Activated CD8-positive, alpha-beta memory T cell treated with anti-CD3 and anti-CD28 coated beads for 1 hour (primary cell): Measurements from ENCODE around the gene RANBP3.
"Not testable (repeated sequence)": the region's sequence is repeated elsewhere in the genome, so short reads cannot be mapped to it uniquely, and the experiment has no call there.

ENCODE experiments used
- DNase-seq, 2 donors: peaks; one replicate each; pipeline ENCODE4 v3.0.0-alpha.2; 2020; ENCODE audit warnings: low read depth in 1 of 2; ENCODE audit errors: extremely low read depth in 1 of 2

Gene RANBP3

DNA sequence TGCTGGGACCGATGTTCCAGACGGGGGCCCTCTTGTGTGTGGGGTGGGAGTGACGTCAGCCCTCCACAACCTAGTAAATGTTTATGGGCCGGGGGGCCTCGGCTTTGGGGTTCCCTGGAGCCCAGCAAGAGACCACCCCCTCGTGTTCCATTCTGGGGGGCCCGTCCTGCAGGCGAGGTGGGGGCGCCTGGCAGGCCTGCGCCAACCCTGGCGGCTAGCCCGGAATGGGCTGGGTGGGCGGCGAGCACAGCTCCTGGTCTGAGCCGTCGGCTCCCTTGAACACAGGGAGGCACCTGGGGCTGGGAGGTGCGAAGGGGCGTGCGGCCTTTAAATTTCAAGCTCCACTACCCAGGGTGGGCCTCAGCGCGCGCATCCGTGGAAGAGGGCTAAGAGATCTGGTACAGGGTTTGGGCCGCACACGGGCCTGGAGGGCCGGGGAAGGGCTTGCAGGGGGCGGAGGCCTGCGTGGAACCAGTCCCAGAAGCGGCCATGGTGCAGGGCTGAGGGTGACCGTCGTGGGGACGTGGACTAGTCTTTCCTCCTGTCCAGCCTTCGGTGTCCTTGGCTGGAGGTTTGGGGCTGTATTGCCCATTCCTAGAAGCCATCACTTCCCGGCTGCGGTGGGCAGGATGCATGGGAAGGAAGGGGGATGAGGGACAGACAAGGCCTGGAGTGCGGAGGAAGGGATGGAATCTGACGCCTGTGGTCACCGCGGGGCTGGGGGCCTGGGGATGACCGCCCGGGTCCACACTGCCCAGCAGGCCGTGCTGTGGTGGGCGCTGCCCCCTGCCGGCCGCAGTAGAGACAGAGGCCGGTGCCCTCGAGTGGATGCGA lies 85.8 kb downstream of the RANBP3 start:
- DNase-seq, result no peak

DNA sequence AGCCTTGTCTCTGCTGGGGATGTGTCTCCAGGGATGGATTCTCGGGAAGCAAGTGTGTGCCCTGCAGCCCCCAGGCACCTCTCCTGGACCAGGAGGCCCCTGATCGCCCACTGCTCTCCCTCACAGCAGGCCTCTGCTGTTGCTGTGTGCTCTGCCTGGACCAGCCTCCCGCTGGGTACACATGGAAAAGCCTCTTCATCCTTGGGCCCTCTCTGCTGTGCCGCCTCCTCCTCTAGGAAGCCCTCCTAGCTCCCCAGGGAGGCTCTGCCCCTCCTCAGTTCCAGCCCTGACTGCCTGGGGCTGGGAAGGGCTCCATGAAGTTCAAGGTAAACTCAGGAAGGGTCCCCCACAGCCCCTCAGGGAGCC lies 86.4 kb downstream of the RANBP3 start:
- DNase-seq, result no peak

DNA sequence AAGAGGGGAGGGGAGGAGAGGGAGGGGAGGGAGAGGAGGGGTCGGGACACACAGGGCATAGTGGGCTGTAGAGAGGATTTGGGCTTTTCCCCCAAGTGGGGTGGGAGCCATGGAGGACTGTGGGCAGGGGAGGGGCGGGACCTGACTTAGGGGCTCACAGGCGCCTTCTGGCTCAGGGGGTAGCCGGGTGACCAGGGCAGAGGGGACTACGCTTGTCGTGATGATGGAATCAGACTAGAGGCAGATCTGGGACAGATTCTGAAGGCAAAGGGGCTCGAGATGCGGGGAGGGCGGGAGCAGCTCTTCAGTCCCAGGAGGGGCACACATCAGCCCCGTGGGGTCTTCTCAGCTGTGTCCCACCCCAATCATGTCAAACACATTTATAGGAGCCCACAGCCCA lies 87.8 kb downstream of the RANBP3 start:
- DNase-seq, result no peak

DNA sequence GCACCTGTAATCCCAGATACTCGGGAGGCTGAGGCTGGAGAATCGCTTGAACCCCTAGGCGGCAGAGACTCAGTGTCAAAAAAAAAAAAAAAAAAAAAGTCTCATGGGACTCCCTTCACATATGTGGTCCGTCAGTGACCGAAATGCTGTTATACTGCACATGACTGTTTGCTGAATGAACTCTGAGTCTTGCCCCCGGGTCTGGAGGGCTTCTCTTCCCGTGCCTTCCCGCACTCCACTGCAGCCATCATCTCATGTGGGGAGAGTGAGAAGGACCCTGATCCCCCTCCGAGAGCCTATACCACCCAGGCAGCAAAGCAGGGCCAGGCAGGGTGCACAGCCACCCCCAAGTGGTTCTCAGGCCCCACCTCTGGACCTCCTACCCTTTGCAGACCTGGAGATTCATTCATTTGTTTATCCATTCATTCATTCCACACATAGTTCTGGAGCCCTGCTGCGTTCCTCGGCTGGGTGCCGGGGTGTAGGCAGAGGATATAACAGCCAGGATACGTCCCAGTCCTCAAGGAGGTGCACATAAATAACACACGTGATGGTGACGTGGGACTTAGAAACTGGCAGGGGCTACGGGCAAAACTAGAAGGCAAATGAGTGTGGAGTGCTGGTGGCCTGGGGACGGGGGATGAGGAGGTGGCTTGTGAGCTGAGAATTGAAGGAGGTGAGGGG lies 88.5 kb downstream of the RANBP3 start:
- DNase-seq, result no peak

DNA sequence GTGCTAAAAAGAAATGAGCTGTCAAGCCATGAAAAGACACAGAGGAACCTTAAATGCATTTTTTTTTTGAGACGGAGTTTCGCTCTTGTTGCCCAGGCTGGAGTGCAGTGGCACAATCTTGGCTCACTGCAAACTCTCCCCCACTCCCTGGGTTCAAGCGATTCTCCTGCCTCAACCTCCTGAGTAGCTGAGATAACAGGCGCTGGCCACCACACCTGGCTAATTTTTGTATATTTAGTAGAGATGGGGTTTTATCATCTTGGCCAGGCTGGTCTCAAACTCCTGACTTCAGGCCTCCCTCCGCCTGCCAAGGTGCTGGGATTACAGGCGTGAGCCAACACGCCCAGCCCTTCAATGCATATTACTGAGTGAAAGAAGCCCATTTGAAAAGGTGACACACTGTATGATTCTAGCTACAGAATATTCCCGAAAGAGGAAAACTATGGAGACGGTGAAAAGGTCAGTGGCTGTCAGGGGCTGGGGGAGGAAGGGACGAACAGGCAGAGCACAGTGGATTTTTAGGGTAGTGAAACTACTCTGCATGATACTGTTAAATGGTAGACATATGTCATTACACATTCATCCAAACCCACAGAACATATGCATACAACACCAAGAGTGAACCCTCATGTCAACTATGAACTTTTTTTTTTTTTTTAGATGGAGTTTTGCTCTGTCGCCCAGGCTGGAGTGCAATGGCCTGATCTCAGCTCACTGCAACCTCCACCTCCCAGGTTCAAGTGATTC lies 93.7 kb downstream of the RANBP3 start:
- not testable (repeated sequence) for DNase-seq

DNA sequence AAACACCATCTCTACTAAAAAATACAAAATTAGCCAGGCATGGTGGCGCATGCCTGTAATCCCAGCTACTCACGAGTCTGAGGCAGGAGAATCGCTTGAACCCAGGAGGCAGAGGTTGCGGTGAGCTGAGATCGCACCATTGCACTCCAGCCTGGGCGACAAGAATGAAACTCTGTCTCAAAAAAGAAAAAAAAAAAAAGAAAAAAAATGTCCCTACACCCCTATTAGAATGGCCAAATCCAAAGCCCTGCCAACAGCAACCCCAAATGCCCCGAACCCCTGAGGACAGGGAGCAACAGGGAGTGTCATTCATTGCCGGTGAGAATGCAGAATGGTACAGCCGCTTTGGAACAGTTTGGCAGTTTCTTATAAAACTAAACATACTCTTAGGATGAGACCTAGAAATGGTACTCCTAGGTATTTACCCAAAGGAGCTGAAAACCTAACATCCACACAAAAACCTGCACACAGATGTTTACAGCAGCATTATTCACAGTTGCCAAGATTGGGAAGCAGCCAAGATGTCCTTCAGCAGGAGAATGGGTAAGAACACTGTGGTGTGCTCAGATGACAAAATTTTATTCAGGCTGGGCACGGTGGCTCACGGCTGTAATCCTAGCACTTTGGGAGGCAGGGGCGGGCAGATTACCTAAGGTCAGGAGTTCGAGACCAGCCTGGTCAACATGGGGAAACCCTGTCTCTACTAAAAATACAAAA lies 94.6 kb downstream of the RANBP3 start:
- DNase-seq, result not testable (repeated sequence)

DNA sequence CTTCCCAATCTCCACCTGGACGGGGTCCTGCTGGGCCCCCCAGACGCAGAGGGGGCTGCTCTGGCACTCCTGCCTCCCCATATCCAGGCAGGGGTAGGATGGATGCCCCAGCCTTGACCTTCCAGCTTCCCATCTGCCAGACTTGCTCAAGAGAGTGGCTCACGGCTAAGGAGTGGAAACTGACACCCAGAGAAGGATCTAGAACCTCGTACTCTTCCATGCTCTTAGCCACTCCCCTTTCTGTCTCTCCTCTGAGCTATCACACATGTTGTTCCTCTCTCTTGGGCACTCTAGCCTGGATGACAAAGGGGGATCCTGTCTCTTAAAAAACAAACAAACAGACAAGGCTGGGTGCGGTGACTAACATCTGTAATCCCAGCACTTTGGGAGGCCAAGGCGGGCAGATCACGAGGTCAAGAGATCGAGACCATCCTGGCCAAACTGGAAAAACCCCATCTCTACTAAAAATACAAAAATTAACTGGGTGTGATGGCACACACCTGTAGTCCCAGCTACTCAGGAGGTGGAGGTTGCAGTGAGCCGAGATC lies 95.4 kb downstream of the RANBP3 start:
- DNase-seq, result no peak

DNA sequence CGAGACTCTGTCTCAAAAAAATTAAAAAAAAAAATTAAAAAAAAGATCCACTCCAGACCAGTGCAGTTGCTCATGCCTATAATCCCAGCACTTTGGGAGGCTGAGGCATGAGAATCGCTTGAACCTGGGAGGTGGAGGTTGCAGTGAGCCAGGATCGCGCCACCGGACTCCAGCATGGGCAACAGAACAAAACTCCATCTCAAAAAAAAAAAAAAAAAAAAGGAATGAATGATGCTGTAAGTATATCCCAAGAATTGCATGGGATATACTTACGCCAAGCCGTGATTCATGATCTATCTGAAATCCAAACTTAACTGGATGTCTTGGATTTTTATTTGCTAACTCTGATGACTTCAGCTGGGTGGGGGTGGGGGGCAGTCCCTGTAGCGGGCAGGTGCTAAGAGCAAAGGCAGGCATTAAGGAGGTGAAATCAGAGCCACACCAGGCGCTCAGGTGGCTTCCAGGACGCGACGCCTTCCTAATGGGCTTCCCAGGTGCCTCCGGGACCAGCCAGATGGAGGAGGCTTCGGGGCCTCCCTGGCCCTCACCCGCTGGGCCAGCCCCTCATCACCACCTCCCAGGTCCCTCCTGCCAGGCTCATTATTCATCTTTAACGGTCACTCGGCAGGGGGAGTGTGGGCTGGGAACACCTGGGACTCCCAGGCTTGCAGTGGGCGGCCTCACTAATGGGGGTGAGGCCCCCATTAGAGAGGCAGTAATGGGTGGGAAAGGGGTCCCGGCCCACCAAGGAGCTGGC lies 96.2 kb downstream of the RANBP3 start:
- no peak for DNase-seq

DNA sequence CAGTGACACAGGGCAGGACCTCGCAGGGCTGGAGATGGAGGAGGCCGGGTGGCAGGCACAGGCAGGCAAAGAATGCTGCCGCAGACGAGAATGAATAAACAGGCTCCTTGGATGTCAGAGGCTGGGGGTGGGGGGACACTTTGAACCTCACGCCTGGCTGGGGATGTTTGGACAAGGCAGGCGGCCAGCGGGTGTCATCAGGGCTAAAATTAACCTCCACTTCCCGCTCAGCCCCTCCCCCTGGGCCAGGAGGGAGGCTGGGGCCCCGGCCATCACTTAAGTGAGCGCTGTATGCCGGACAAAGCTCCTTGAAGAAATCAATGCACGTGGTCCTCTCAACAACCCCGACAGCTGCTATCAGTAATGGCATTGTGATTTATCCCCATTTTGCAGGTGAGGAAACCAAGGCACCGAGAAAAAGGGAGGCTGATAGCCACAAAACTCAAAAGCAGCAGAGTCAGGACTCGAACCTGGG lies 97.3 kb downstream of the RANBP3 start:
- DNase-seq, result no peak

DNA sequence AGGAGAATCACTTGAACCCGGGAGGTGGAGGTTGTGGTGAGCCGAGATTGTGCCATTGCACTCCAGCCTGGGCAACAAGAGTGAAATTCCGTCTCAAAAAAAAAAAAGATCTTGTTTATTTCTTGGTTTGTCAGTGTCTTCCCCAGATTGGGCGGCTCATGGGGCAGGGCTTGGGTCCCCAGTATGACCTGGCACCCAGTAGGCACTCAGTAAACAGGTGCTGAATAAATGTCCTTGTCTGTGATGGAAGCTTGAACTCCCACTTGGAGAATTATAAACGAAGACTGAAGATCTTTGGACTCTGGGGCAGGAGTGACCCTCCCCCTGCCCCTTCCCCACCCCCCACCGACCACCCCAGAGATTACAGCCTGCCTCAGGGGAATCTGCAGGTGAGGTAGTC lies 97.7 kb downstream of the RANBP3 start:
- DNase-seq, result no peak

DNA sequence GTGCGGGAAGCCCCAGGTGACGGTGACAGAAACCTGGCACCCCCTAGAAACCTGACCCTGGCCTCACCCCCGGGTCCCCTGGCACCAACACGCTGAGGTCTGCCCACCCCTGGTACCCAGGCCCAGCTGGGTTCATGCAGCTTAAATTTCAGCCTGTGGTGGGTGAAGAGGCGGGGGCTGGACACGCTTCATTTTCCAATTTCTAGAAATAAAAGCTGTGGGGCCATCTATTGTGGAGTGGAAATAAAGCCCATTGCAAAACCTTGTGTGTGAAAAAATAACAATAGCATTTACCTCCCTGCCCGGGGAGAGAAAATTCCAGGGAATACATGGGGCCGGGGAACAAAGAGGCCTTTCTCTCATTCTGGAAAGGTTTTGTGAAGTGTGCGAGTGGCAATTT lies 100.1 kb downstream of the RANBP3 start:
- DNase-seq, result no peak

DNA sequence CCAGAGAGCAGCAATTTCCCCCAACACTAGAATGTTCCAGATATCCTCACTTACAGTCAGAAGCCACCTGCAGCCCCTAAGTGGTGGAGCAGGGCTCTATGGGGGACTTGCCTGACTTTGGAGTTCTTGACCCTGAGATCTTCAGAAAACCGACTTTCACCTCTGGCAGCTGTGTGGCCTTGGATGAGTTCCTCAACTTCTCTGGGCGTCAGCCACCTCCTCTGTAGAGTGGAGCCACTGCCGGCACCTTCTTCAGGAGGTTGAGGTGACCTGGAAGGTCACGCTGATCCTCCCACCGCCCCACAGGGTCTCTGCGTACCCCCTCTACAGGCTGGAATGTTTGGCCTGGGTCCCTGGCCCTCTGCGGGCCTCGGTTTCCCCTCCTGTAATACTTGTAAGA lies 100.5 kb downstream of the RANBP3 start:
- DNase-seq, result no peak

DNA sequence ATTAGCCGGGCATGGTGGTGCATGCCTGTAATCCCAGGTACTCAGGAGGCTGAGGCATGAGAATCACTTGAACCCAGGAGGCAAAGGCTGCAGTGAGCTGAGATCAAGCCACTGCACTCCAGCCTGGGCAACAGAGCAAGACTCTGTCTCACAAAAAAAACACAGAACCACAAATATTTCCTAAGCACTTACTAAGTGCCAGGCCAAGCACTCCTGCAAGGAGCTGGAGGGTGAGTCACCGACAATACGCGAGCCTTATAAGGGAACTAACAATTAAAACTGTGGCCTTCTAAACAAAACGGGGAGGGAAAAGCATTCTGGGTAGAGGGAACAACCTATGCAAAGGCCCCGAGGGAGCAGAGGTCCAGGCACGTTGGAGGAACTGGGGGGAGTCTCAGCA lies 103.4 kb downstream of the RANBP3 start:
- DNase-seq, result not testable (repeated sequence)

DNA sequence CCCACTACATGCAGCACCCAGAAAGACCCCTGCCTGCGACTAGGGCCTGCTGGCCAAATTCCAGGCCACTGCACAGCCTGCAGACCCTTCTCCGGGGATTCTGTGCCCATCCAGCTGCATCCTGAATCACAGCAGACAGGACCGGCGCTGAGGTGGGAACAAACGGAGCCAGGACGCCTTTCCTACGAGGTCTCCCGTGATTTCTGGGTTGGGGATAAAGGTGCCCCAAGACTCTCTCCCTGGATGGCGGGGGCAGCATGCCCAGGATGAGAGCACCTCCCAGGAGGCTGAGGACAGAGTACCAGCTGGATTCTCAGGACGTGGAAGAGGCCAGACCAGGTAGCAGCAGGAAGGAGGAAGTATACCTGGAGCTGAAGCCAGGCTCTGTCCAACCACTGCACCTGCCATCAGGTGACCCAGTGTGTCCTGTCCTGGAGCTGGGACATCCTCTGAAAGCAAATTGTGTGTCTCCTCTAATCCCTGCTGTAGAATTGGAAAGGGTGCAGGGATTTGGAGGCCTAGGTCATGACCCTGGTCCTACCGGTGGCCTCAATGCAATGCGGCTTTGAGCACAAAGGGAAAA lies 104.2 kb downstream of the RANBP3 start:
- DNase-seq, result no peak

DNA sequence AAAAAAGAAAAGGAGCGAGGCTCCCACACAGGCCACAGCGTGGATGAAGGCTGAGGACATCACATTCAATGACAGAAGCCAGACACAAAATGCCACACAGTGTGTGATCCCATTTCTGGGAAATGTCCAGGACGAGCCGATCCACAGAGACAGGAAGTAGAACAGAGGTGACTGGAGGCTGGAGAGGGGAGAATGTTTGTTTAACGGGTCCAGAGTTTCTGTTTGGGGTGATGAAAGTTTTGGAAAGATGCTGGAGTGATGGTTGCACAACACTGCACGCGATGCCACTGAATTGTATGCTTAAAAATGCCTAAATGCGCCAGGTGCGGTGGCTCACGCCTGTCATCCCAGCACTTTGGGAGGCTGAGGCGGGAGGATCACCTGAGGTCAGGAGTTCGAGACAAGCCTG lies 107.0 kb downstream of the RANBP3 start:
- DNase-seq, result no peak

DNA sequence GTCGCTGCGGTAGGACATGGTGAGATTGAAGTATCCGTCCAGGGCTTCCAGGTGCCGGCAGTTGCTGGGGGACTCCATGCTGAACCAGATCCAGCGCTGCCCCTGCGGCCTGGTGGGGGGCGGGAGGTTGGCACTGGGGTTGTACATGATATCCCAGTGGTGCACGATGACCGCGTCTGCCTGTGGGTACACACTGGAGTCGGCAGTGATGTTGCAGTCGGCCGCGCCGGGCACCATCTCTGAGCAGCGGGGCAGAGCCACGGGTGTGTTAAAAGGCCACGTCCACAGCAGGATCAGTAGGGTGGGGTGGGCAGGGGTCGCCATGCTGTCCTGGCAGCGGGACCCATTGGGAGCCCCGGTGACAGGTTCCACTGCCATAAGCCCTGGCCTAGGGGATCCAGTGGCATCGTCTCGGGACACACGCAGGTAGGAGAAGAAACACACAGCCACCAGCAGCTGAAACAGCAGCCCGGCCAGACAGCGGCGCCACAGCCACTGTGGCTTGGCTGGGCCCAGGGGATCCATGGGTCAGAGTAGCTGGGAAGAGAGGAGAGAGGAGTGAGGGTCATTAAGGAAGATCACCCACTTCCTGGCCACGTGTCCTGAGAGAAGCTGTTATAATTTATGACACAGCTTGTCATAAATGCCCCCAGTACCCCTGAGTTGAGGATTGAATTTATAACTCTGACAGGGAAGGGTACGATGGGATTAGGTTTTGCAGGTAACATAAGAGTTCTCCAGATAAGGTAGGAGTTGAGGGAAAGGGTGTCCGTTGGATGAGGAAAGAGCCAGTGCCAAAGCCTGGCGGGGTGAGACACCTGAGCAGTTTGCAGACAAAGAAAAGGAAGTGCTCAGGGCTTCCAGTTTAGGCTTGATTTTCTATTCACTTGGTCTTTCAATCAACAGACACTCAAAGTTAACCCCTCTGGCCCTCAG lies 110.5 kb downstream of the RANBP3 start:
- DNase-seq, result no peak
